Measurements from ENCODE around the gene SERHL2. TPM values are rescaled to one million over a fixed set of nuclear protein-coding genes. Genes with fewer than 3 reads are reported as not detected.
"Not testable (repeated sequence)": the region's sequence is repeated elsewhere in the genome, so short reads cannot be mapped to it uniquely, and the experiment has no call there.

SERHL2 gene
- total and polyA plus RNA-seq, 8 donors = 1.7 to 5.5 (median 4.1) TPM; not detected in 1

DNA sequence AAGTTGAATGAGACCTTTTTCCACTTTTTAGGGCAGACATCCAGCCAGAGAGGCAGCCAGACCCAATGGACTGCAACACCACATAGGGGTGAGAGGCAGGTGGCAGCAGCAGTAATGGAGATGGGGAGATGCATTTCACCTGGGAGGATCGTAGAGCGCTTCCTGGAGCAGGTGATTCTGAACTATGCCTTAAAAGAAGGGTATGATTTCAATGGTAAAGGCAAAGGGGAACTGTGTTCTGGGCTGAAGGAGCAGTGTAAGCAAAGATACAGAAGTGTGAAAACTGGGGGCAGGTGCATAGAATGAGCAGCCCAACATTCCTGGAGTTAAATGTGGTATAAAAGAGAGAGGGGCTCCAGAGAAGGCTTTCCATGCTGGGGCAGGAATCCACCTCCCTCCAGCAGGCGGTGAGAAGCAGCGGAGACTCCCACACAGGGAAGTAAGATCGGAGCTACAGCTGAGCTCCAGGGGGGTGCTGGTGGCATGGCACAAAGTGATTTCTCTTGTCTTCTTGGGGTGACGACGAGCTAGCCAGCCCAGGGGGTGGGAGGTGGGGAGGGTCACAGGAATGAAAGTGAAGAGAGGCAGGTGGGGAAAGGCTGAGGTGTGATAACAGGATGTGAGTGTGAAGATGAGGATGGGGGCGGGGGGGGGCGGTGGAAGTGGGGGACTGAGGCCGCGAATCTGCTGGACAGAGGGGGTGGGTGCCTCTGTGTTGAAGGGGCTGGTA lies 4.3 kb upstream of the SERHL2 start:
- 73 to 84% (median 80%) methylated on average over 7 to 11 of the region's 11 CpGs for WGBS, 5 donors
- Histone ChIP-seq H3K9me3 (no peaks in the 10 kb centered on the region), H3K27ac (no peak overlapping the region), H3K4me3 (no peak overlapping the region), H3K27me3 (peaks cover 0 to 14% (median 0%) of the 10 kb centered on the region in 3 donors), H3K4me1 (peaks cover 12 to 17% (median 17%) of the 10 kb centered on the region in 4 donors), H3K36me3 (no peaks in the 10 kb centered on the region)
- no peak for DNase-seq
- intact Hi-C loops (cut with DNase I; ENCODE audit: low total_unique reads) = no loop called here
- TF ChIP-seq POLR2A (IDR thresholded peaks at IDR 0.05) = no peak
- TF ChIP-seq, protein P1, sequence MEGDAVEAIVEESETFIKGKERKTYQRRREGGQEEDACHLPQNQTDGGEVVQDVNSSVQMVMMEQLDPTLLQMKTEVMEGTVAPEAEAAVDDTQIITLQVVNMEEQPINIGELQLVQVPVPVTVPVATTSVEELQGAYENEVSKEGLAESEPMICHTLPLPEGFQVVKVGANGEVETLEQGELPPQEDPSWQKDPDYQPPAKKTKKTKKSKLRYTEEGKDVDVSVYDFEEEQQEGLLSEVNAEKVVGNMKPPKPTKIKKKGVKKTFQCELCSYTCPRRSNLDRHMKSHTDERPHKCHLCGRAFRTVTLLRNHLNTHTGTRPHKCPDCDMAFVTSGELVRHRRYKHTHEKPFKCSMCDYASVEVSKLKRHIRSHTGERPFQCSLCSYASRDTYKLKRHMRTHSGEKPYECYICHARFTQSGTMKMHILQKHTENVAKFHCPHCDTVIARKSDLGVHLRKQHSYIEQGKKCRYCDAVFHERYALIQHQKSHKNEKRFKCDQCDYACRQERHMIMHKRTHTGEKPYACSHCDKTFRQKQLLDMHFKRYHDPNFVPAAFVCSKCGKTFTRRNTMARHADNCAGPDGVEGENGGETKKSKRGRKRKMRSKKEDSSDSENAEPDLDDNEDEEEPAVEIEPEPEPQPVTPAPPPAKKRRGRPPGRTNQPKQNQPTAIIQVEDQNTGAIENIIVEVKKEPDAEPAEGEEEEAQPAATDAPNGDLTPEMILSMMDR (IDR thresholded peaks at IDR 0.05) = no peak

DNA sequence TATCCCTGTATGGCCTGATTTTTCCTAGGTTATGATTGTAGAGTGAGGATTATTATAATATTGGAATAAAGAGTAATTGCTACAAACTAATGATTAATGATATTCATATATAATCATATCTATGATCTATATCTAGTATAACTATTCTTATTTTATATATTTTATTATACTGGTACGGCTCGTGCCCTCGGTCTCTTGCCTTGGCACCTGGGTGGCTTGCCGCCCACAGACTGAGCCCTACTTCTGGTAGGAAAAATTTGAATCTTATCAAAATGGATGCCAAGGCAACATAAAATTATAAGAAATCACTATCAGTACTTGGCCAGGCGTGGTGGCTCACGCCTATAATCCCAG lies 1.5 kb upstream of the SERHL2 start:
- H3K4me3 ChIP-seq = peak overlapping the region in 1 of 4 donors; percentile 24
- H3K27ac ChIP-seq = peak overlapping the region in 1 of 5 donors; percentile 63
- peaks cover 12 to 18% (median 17%) of the 10 kb centered on the region in 4 donors for H3K4me1 ChIP-seq
- WGBS, 5 donors = 80 to 90% (median 83%) methylated on average over 6 of the region's 6 CpGs
- TF ChIP-seq, protein P1 (IDR thresholded peaks at IDR 0.05) = peak in 1 of 7 experiments; percentile 4
- DNase-seq; H3K9me3 ChIP-seq; intact Hi-C loops (cut with DNase I; ENCODE audit: low total_unique reads); H3K36me3 ChIP-seq: not testable (repeated sequence)
- peaks cover 0 to 14% (median 0%) of the 10 kb centered on the region in 3 donors for H3K27me3 ChIP-seq

DNA sequence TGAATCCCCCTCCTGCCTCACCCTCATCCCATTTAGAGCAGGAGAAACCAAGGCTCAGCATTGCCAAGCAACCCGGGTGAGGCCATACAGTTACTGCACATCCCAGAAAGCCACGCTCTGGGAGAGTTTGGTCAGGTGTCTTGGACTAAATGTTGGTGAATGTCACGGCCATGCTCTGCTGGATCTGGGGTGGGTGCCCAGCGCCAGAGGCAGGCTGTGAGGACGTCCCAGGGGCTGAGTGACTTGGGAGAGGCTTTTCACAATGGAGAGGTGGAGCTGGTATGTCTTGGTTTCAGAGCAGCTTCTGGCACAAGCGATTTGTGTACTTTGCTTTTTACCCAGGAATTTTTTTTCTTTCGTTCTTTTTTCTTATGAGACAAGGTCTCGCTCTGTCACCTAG lies 6.6 kb downstream of the SERHL2 start:
- Histone ChIP-seq H3K4me3 (no peak overlapping the region), H3K9me3 (no peaks in the 10 kb centered on the region), H3K4me1 (peaks cover 0 to 13% (median 2%) of the 10 kb centered on the region in 4 donors), H3K27ac (no peak overlapping the region), H3K27me3 (no peaks in the 10 kb centered on the region), H3K36me3 (peaks cover 0 to 4% (median 0%) of the 10 kb centered on the region in 4 donors)
- TF ChIP-seq POLR2AphosphoS5 (IDR thresholded peaks at IDR 0.05) = no peak
- TF ChIP-seq, protein P1 (IDR thresholded peaks at IDR 0.05) = no peak
- no peak for TF ChIP-seq EP300 (IDR thresholded peaks at IDR 0.05)
- no peak for TF ChIP-seq POLR2A (IDR thresholded peaks at IDR 0.05)
- DNase-seq = no peak
- 53 to 79% (median 64%) methylated on average over 6 to 8 of the region's 8 CpGs for WGBS, 5 donors
- intact Hi-C loops (cut with DNase I; ENCODE audit: low total_unique reads) = no loop called here

DNA sequence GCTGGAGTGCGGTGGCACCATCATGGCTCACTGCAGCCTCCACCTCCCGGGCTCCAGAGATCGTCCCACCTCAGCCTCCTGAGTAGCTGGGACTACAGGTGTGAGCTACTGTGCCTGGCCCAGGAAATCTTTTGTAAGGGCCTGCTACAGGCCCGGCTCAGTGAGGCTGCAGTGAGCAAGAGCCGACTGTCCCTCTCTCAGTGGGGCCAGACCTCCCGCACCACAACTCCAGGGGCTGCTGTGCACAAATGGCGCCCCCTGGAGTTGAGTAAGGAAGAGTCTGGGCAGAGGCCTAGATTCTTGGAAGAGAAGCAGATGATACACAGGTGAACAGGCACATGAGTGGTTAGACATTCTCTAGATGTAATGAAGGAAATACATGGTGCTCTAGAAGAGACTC lies 7.0 kb downstream of the SERHL2 start:
- peaks cover 0 to 5% (median 2%) of the 10 kb centered on the region in 4 donors for H3K36me3 ChIP-seq
- 47 to 64% (median 56%) methylated on average over 7 of the region's 7 CpGs for WGBS, 5 donors
- no peaks in the 10 kb centered on the region for H3K27me3 ChIP-seq
- TF ChIP-seq, protein P1 (IDR thresholded peaks at IDR 0.05) = peak in 3 of 7 experiments; percentile 21 to 36 (median 25)
- TF ChIP-seq POLR2AphosphoS5 (IDR thresholded peaks at IDR 0.05) (no peak), EP300 (IDR thresholded peaks at IDR 0.05) (no peak), POLR2A (IDR thresholded peaks at IDR 0.05) (no peak)
- intact Hi-C loops (cut with DNase I; ENCODE audit: low total_unique reads) = no loop called here
- peaks cover 0 to 13% (median 2%) of the 10 kb centered on the region in 4 donors for H3K4me1 ChIP-seq
- no peak overlapping the region for H3K4me3 ChIP-seq
- H3K9me3 ChIP-seq = no peaks in the 10 kb centered on the region
- DNase-seq = peak in 1 of 2 donors; percentile 39
- no peak overlapping the region for H3K27ac ChIP-seq
